GM19023 (cell line): ENCODE measurements around the gene ESRRA.

Source experiments
- ATAC-seq: cut with Tn5 transposase; IDR thresholded peaks from one replicate; pipeline ENCODE4 v1.9.1; 2021; ENCODE audit warnings: mild to moderate bottlenecking, moderate library complexity; ENCODE audit not compliant: unreplicated experiment

Gene ESRRA

GRCh38 chr11:64327375-64327774, 22.1 kb downstream of the ESRRA start:
- ATAC-seq: no peak

- ATAC-seq: no peak
Observed at GRCh38 chr11:64327993-64328392, 22.7 kb downstream of the ESRRA start.

- ATAC-seq: no peak
Observed at GRCh38 chr11:64330888-64331287, 25.6 kb downstream of the ESRRA start.

- ATAC-seq: peak; percentile 46
Observed at GRCh38 chr11:64331569-64332371, 26.4 kb downstream of the ESRRA start.

GRCh38 chr11:64333556-64333955, 28.2 kb downstream of the ESRRA start:
- no peak for ATAC-seq

GRCh38 chr11:64334764-64335735, 29.7 kb downstream of the ESRRA start:
- peak; percentile 80 for ATAC-seq

GRCh38 chr11:64337538-64338249, 32.4 kb downstream of the ESRRA start:
- ATAC-seq: no peak

- no peak for ATAC-seq
Observed at GRCh38 chr11:64338716-64339115, 33.4 kb downstream of the ESRRA start.

- ATAC-seq: no peak
Observed at GRCh38 chr11:64339286-64339685, 34.0 kb downstream of the ESRRA start.

GRCh38 chr11:64339754-64340408, 34.6 kb downstream of the ESRRA start, which contains the start of gene CCDC88B:
Gene CCDC88B (plus strand): TSS chr11:64340204. CDS start chr11:64340267, 63 bp downstream.
- ATAC-seq: peak; percentile 61

GRCh38 chr11:64340671-64341335, 35.5 kb downstream of the ESRRA start:
- peak; percentile 25 for ATAC-seq

GRCh38 chr11:64341429-64341828, 36.1 kb downstream of the ESRRA start:
- ATAC-seq: no peak

GRCh38 chr11:64341851-64342791, 36.8 kb downstream of the ESRRA start:
- no peak for ATAC-seq

GRCh38 chr11:64342869-64343745, 37.8 kb downstream of the ESRRA start:
- ATAC-seq: no peak

GRCh38 chr11:64343767-64344559, 38.6 kb downstream of the ESRRA start:
- ATAC-seq: no peak

- no peak for ATAC-seq
Observed at GRCh38 chr11:64344787-64345186, 39.5 kb downstream of the ESRRA start.
